ENCODE results near the gene DSP. TPM values are rescaled to one million over a fixed set of nuclear protein-coding genes. Genes with fewer than 3 reads are reported as not detected.

The DSP gene
- total RNA-seq, 1 experiment from 2014 or later, result 45.1 TPM

GRCh38 chr6:7537565-7538174, 3.8 kb upstream of the DSP start:
- no peak for DNase-seq (ENCODE audit: low read depth)

- no peak for DNase-seq (ENCODE audit: low read depth)
Measured at GRCh38 chr6:7538484-7538883, 3.0 kb upstream of the DSP start.

GRCh38 chr6:7540595-7540994, 876 bp upstream of the DSP start:
- no peak for DNase-seq (ENCODE audit: low read depth)

DNA sequence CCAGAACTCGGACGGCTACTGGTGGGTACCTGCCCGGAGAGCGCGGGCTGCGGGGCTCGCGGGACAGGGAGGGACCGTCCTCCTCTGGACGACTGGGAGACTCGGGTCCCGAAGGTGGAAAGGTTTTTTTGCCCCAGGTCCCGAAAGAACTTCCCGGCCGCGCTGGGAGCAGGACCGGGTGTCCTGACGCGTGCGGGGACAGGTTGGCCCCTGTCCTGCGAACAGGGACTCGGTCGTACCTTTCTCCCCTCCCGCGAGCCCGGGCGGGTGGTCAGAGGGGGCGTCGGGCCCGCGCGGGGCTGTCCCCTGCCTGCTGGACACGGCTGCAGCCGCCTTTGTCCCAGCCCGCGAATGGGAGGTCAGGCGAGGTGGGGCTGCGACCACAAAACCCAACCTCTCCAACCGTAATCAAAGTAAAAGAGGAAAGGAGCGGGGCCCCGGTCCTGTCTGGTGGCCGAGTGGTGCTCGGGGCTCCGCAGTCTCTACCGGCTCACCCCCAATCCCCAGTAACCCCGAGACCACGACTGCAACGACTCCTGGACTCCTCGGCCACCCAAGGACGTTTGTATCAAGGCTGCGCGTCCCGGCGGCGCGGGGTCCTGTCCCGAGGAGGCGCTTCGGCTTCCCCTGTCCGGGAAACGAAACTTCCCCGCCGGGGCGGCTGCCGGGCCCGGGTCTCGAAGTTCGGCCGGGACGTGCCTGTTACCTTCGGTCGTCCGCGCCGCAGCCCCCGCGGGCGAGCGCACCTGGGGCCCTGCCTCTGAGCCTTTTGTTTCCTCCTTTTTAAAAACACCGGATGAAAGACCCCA, 798 bp downstream of the DSP start:
- DNase-seq (ENCODE audit: low read depth), result peak; percentile 57

DNA sequence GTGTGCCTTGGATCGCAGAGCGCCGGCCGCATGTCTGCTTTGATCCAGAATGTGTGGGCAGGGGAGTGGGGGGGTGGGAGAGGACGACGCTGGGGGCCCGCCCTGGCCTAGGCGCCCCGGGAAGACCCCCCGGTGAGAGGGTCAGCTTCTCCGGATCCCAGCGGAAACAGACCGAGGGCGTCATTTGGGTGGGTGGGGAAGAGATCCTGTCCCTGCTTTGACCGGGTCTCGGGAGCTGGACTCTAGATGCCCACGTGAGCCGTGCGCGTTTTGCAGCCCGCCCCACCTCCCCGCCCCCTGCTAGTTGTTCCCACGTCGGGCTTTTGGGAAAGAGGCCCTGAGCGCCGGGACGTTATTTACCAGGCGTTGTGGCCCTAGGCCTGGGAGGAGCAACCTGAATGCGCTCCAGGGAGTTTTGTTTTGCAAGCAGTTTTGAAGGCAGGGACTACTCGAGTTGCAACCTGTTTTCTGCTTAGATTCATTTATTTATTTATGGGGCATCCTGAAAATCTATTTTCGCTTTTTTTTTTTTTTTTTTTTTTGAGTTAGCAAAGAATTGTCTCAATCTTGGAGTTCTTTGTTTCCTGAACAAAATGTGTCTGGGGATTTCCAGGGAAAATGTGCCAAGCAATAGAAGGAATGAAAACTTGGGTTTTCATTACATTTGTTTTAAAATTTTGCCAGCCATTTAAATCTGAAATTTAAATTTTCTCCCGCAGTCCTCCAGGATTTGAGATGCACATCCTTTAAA, 1.6 kb downstream of the DSP start:
- DNase-seq (ENCODE audit: low read depth), result peak; percentile 81

GRCh38 chr6:7543789-7544424, 2.4 kb downstream of the DSP start:
- DNase-seq (ENCODE audit: low read depth), result no peak

GRCh38 chr6:7544597-7544996, 3.1 kb downstream of the DSP start:
- no peak for DNase-seq (ENCODE audit: low read depth)

- no peak for DNase-seq (ENCODE audit: low read depth)
Measured at GRCh38 chr6:7545316-7546019, 4.0 kb downstream of the DSP start.

GRCh38 chr6:7546020-7546369, 4.5 kb downstream of the DSP start:
- peak; percentile 62 for DNase-seq (ENCODE audit: low read depth)

- no peak for DNase-seq (ENCODE audit: low read depth)
Measured at GRCh38 chr6:7546383-7546782, 4.9 kb downstream of the DSP start.

- DNase-seq (ENCODE audit: low read depth), result no peak
Measured at GRCh38 chr6:7546896-7547295, 5.4 kb downstream of the DSP start.

DNA sequence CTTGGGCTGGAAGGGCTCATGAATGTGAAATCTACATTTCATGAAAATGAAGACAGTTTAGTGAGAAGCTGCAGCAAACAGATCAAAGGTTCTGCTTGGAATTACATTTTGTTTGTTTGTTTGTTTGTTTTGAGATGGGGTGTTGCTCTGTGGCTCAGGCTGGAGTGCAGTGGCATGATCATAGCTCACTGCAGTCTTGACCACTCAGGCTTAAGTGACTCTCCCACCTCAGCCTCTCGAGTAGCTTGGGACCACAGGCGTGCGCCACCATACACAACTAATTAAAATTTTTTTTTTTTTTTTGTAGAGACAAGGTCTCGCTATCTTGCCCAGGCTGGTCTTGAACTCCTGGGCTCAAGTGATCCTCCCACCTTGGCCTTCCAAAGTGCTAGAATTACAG, 5.8 kb downstream of the DSP start:
- no peak for DNase-seq (ENCODE audit: low read depth)

GRCh38 chr6:7550433-7550801, 8.9 kb downstream of the DSP start:
- DNase-seq (ENCODE audit: low read depth), result no peak

GRCh38 chr6:7554533-7555275, 13.2 kb downstream of the DSP start:
- no peak for DNase-seq (ENCODE audit: low read depth)

- DNase-seq (ENCODE audit: low read depth), result no peak
Measured at GRCh38 chr6:7555671-7556070, 14.2 kb downstream of the DSP start.

- no peak for DNase-seq (ENCODE audit: low read depth)
Measured at GRCh38 chr6:7556394-7557106, 15.1 kb downstream of the DSP start.

DNA sequence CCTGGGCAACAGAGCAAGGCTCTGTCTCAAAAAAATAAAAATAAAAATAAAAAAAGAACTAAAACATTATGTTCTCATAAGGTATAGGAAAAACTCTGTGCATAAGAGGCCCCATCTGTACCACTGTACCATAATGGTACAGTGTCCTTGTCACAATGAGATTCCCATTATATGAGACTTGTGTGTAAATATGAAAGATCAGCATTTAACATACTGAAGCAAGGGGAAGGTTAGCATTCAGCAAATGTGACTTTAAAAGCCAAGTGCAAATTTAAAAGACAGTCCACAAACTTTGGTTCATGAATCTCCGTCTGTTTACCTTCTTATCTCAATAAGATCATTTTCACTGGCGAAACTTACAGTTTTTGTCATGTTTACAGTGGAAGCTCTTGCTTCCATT, 16.2 kb downstream of the DSP start:
- no peak for DNase-seq (ENCODE audit: low read depth)

- DNase-seq (ENCODE audit: low read depth), result no peak
Measured at GRCh38 chr6:7558781-7559180, 17.3 kb downstream of the DSP start.

- no peak for DNase-seq (ENCODE audit: low read depth)
Measured at GRCh38 chr6:7559196-7559595, 17.7 kb downstream of the DSP start.

DNA sequence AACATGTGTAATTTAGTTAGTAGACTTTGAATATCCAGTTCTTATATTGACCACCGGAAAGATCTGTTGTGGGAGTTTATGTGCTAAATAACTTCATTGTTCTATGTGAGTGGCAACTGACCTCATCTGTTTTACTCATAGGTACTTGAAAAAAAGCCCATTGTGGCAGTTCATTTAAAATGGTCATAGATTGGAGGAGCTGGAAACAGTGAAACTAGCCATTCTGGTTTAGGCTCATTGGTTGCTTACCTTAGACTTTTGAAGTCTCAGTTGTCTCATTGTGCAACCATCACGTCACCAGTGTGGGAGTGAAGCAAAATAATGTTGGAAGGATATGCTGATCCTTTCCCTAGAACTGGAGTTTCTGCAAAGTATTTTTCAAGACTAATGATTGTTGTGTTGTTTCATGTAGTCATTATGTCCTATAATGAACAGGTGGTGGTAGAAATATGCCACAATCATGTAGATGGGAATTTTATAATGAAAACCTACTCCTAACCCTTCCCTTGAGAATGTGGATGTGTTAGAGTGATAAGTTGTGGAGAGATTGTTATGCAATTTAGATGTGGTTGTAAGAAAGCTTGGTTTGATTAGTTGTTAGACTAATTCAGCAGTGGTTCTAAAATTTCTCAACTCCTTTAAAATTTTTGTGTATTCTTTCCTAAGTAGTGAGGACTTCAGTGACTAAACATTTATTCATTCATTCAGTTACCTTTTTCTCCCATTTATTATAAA, 18.3 kb downstream of the DSP start:
- DNase-seq (ENCODE audit: low read depth), result no peak
